ENCODE results near the gene KRTAP5-10. TPM values are rescaled to one million over a fixed set of nuclear protein-coding genes. Genes with fewer than 3 reads are reported as not detected.

Gene KRTAP5-10
- total and polyA plus RNA-seq, 2 of the 8 experiments (the other 6 are each of a cell fraction or from before 2014, with no cell fraction given): 0.12 TPM; not detected in 1

DNA sequence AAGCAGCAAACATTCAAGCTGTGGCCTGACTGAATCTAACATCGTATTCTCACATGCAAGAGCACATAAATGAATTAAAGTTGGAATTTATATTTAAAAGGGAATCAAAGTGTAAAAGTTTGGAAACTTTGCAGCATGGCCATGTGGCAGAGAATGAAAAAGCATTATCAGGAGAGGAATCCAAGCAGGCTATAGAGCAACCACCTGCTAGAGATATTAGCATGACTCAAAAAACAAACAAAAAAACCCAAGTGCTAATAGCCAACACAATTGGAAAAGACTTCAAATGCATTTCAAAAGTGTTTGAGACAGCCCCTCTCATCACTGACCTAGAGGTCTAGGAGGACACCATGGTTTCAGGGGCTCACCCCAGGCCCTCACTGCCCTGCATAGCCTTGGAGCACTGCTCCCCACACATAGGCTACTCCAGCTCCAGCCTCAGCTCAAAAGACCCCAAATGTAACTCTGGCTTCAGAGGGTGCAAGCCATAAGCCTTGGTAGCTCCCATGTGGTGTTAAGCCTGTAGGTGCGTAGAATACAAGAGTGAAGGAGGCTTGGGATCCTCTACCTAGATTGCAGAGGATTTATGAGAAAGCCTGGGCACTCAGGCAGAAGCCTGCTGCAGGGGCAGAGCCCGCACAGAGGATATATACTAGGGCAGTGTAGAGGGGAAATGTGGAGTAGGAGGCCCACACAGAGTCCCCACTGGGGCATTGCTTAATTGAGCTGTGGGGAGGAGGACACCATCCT, 40.0 kb upstream of the KRTAP5-10 start (continued):
- TF ChIP-seq, protein P1, sequence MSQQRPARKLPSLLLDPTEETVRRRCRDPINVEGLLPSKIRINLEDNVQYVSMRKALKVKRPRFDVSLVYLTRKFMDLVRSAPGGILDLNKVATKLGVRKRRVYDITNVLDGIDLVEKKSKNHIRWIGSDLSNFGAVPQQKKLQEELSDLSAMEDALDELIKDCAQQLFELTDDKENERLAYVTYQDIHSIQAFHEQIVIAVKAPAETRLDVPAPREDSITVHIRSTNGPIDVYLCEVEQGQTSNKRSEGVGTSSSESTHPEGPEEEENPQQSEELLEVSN (IDR thresholded peaks at IDR 0.05): no peak
- TF ChIP-seq CHD2 (IDR thresholded peaks at IDR 0.05; ENCODE audit: low read length) (no peak), CHD1 (IDR thresholded peaks at IDR 0.05; ENCODE audit: low read depth, low read length) (no peak)
- TF ChIP-seq, protein P2, sequence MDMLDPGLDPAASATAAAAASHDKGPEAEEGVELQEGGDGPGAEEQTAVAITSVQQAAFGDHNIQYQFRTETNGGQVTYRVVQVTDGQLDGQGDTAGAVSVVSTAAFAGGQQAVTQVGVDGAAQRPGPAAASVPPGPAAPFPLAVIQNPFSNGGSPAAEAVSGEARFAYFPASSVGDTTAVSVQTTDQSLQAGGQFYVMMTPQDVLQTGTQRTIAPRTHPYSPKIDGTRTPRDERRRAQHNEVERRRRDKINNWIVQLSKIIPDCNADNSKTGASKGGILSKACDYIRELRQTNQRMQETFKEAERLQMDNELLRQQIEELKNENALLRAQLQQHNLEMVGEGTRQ (IDR thresholded peaks at IDR 0.05; ENCODE audit: low read length): no peak
